ENCODE measurements around the gene RBM7.

RBM7 gene, protein sequence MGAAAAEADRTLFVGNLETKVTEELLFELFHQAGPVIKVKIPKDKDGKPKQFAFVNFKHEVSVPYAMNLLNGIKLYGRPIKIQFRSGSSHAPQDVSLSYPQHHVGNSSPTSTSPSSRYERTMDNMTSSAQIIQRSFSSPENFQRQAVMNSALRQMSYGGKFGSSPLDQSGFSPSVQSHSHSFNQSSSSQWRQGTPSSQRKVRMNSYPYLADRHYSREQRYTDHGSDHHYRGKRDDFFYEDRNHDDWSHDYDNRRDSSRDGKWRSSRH

DNA sequence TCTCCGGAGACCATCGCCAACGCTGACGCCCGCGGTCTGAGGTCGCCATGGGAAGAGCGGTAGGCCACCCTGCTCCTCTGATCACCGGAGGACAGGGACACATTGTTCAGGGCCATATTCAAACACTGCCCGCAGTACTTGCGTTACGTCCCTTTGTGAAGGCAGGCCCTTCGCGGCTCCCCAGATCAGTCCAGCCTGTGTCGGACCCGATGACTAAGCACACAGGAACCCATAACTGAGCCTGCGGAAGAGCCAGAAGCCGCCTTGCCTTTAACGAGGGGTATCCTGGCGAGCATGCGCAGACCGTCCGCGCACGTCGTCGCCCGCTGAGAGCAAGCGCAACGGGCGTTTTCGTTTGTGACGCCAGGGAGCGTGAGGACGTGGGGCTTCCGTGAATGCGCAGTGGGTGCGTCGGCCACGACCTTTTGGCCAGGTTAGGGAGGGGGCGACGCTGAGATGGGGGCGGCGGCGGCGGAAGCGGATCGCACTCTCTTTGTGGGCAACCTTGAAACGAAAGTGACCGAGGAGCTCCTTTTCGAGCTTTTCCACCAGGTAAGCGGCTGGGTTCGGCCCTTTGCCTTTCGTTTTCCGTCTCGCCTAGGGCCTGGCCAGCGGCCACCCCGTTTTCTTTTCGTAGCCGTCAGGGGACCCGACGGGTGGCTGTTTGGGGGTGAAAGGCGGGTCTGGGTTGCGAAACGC lies at the start of gene RBM7, which contains the start of gene C11orf71:
Gene RBM7 (plus strand): TSS at position 451 of the 699 bp plus-strand sequence. CDS start 6 bp downstream, at position 457.
Gene C11orf71 (minus strand): TSS at position 296 of the 699 bp plus-strand sequence. CDS start 180 bp downstream, at position 116.
- peak within 1 kb of the TSS; percentile 95 for H3K4me3 ChIP-seq (ENCODE audit: low read depth, low read length)

DNA sequence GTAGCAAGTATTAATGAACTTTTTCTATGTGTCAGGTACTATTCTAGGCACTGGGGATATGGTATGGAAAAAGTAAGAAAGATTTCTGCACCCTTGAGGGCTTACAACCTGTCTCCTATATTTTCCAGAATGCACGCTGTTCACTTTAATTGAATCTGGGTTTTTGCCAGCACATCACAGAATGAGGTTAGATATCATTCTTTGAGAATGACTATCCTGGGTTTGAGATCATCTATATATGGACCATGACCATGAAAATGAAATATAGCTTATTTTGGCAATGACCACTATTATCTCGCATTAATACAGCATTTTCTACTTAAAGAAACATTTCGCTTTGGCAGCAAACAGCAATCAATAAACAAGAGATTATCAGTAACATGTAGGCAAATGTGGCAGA lies 47.0 kb upstream of the RBM7 start:
- H3K4me3 ChIP-seq (ENCODE audit: low read depth, low read length), result no peak overlapping the region

DNA sequence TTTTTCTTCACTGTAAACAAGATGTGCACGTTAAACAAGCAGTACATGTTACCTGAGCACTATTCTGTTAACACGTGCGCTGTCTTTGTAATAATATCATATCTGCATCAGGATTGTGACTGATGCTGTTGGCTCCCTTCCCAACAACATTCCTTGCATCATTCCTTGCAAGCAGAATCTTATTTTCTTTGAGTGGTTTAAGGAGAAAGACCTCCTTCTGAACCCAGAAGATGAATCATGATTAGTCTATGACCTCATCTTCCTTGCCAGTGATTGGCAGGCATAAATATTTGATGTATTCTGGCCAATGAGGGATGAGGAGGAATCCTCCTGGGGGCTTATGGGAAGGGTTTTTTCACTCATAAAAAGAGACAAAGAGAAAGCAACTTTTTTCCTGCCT lies 46.4 kb upstream of the RBM7 start:
- H3K4me3 ChIP-seq (ENCODE audit: low read depth, low read length), result no peak overlapping the region

DNA sequence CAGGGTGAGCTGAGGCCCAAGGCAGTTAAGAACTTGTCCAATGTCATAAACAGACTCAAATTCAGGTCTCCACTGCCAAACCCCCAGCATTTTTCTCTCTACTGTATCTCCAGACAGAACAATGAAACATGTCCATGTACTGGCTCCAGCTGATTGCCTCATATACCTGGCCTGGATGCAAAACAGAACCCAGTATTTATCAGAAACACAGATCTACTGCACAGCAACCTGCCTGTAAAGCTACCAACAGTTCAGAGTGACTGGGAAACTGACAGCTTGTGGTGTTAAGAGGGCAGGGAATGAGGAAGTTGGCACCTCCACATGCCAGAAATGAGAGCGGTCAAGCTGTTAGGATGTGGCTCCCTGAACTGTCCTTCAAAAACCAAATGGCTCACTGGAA lies 41.8 kb upstream of the RBM7 start:
- H3K4me3 ChIP-seq (ENCODE audit: low read depth, low read length), result no peak overlapping the region

DNA sequence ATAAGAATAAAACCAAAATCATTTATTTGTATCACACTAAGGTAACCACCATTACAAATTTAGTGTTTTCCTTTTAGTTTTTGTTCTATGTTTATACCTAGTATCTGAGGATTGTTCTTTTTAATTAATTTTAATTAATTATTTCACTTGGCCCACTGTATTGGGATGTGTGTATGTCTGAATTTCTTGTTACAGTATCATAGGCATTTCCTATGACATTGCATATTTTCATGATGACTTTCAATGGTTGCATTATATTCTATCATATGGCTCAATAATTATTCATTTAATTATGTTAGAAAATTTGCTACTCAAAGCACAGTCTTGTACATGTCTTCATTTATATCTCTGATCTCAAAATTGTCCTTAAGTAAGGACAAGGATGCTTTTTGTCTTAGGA lies 41.1 kb upstream of the RBM7 start:
- H3K4me3 ChIP-seq (ENCODE audit: low read depth, low read length), result no peak overlapping the region

DNA sequence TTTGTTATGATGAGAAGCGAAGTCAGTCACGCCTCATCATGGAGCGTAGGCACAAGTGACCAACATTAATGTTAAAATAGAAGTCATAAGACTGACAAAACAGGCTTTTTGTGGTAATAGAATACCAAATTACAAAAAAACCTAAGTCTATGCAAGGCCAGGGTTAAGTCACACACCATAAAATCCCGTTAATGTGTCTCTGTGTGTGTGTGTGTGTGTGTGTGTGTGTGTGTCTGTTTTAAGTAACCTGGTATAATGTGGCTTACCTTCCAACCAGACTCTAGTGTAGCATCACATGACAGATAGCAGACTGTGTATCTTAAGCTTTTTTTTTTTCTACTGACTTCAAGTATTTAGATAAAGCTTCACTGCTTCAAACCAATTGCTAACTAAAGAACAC lies 38.1 kb upstream of the RBM7 start:
- no peak overlapping the region for H3K4me3 ChIP-seq (ENCODE audit: low read depth, low read length)

DNA sequence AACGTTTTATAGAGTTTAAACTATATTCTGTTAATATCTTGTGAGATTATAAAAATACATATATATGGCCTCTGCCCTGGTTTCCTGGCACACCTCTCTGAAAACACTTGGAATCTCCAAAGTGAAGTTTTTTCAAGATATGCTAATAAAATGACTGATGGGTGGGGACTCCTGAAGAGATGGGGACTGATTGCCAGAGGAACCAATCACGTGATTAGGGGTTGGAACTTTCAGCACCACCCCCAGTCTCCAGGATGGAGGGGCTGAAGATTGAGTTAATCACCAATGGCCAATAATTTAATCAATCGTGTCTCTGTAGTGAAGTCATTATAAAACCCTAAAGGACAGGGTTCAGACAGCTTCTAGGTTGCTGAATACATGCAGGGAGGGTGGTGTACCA lies 37.5 kb upstream of the RBM7 start:
- no peak overlapping the region for H3K4me3 ChIP-seq (ENCODE audit: low read depth, low read length)

DNA sequence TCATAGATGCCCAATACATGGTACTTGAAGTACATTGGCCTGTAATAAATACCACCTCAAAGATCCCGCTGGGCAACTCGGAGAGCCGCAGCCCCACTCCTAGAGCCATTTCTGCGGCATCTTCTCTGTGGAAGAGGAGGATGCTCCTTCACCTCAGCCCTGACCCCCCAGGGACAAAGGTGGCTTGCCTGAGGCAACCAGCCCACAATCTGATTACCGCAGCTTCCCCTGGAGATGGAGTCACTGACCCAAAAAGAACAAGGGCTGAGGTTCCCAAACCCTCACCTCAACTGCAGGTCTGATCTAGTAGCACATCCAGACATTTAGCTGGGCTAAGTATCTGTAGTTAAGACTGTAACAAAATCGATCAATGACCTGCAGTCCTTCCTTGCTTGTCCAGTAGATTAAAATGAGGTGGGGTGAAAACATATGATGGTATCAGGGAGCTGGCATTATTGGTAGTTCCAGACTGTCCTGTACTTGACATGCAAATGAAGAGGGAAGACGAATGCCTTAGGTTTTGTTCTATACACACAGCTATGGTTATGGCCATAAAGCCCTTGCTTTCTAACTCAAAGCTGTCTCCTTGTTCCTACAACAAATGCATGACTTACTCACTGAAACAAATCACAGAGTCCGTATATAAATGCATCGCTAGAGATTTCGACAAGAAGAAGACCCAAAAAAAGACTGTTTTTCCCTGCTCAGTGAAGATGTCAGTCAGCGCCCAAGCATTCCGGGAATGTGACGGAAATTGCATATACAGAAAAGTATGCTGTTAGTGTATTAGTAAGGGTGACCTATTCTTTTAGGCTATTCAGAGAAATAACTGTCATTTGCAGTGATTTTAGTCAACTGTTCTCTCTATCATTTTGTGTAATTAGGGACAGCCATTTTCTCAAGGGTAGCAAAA lies 33.9 kb upstream of the RBM7 start:
- no peak overlapping the region for H3K4me3 ChIP-seq (ENCODE audit: low read depth, low read length)

DNA sequence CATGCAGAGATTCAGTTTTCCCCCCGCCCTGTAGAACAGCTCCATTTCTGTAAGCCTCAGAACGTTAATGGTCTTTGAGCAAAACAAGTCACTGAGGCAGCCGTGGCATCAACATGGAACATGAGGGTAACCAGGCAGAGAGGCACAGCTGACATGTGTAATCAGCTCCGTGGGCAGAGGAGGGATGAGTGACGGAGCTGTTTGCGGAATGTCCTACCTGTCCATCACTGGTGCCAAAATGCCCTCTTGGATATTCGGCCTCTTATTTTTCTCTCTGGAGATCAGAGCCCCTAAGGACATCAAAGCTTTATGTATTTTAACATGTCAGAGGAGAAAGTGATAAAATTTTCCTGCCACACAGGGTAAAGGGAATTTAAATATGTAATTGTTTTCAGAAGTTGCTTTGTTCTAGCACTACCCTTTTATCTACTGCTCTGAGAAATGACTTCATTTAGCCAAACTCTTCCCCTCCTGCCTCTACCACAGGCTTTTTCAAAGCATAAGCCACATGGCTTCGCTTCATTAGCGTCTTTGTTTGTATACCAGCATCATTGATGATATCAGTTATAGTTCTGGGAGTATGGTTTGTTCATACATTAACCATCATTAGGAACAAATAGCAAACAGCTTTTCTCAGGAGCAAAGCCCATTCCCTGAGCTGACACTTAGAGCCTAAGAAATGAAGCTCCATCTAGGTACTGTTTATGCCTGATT lies 33.1 kb upstream of the RBM7 start:
- no peak overlapping the region for H3K4me3 ChIP-seq (ENCODE audit: low read depth, low read length)

DNA sequence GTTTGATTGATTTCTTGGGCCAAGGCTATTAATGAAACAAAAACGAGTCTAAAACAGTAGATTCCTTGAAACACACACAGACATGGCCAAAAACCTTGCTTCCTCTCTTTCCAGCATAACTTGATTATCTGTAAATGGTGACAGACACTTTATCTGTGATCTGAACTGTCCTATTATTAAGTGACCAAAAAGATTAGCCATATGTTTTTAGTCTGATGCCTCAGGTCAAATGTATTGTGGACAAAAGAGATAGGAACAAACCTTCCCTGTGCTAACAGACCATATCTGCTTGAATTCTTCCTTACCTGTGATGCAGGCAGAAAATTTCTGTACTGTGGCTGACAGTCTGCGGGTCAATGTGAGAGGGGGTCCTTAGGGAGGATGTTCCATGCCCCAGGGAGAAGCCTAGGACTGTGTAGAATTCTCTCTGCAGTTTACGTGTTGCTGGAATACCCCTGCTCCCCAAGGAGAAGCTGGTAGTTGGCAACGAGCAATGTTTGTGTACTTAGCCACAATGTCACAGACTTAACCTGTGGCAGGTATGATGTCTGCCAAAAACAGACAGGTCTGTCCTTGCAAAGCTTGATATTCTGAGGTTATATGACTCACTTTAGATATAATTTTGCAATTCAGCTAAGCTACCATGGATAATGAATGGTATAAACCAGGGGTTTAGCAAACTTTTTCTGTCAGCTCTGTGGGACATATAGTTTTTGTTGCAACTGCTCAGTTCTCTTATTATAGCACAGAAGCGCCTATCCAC lies 31.4 kb upstream of the RBM7 start:
- H3K4me3 ChIP-seq (ENCODE audit: low read depth, low read length), result no peak overlapping the region

DNA sequence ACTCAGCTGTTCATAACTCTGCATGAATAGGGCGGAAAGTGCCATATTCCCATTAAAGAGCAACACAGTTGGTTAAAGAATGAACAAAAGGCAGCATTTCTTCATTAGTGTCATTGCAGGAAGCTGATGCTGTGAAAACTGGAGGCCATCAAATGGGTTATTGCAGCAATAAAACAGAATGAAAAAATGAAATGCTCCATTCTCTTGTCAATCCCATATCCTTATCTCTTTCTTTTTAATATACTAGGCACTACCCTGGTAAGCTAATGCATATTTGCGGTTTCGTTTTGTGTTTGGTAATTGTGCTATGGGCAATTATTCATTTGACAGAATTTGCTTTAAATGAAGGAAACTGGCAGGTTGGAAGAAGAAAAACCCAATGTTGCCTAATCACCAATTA lies 25.4 kb upstream of the RBM7 start:
- no peak overlapping the region for H3K4me3 ChIP-seq (ENCODE audit: low read depth, low read length)

DNA sequence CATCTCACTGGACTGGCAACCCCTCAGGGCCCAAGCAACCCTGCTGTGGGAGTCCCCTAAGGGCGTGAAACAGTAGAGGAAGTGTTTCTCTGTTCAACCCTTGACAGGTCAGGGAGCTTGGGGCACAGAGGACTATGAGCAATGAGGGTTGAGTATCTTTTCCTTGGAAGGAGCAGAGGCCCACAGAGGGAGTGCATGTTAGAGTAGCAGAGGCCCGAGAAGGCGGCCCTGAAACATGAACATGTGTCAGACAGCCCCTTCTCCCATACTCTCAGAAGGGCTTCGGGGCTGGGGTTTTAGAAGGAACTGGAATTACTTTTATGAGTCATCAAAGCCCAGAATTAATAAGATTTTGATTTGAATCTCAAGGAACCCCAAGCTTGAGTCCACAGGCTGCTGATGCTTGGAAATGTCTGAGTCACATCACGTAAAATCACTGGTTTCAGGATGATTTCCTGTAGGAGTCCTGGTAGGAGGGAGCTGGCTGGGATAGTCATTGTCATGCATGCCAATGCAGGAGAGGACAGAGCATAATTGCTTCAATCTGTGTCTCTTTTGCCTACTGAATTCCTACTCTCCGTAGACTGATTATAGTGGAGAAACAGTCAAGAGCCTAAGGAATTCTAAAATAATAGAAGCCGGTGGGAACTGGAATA lies 22.7 kb upstream of the RBM7 start:
- H3K4me3 ChIP-seq (ENCODE audit: low read depth, low read length), result no peak overlapping the region

DNA sequence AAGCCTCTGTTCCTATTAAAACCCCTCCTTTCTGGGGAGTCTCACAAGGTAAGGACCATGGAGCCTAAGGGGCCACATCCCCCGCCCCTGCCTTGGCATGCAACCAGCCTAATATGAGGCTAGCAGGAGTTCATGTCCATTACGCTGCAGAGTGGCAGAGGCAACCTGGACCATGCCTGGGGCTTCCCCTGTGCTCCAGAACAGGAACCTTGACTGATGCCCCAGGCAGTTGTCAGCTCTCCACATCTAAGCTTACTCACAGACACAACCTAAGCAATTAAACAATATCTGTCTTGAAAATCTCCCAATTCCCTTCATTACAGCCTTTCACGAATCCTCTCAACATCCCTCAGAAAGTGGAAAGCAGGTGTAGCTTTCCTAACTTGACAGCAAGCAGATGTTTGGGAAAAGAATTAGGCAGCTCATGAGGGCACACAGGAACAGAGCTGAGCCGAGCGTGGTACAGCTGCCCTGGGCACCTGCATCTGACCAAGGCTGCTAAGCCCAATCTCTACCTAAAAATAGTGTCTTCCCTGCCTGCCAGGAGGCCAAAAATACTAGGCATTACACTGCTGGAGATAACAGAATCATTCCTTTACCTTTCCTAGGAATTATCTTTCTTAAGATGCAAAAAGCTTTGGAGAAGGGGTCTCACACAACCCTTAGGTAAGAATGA lies 20.9 kb upstream of the RBM7 start:
- no peak overlapping the region for H3K4me3 ChIP-seq (ENCODE audit: low read depth, low read length)

DNA sequence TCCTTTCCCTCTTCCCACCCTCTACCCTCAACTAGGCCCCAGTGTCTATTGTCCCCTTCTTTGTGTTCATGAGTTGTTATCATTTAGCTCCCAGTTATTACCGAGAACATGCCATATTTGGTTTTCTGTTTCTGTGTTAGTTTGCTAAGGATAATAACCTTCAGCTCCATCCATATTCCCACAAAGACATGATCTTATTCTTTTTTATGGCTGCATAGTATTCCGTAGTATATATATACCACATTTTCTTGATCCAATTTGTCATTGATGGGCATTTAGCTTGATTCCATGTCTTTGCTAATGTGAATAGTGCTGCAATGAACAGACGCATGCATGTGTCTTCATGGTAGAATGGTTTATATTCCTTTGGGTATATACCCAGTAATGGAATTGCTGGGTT lies 18.0 kb upstream of the RBM7 start:
- no peak overlapping the region for H3K4me3 ChIP-seq (ENCODE audit: low read depth, low read length)

DNA sequence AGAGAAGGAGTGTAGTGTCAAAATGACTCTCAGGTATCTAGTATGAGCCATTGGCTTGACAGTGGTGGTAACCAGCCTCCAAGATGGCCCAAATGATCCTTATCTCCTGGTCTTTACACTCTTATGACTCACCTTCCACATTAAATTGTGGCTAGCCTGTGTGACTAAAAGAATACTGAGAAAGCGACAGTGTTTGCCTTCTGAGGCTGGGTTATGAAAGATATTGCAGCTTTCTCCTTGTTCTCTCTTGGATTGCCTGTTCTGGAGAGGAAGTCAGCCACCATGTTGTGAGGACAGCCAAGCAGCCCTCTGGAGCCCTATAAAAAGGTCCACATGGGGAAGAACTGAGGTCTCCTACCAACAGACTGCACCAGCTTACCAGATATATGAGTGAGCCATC lies 16.0 kb upstream of the RBM7 start:
- no peak overlapping the region for H3K4me3 ChIP-seq (ENCODE audit: low read depth, low read length)

DNA sequence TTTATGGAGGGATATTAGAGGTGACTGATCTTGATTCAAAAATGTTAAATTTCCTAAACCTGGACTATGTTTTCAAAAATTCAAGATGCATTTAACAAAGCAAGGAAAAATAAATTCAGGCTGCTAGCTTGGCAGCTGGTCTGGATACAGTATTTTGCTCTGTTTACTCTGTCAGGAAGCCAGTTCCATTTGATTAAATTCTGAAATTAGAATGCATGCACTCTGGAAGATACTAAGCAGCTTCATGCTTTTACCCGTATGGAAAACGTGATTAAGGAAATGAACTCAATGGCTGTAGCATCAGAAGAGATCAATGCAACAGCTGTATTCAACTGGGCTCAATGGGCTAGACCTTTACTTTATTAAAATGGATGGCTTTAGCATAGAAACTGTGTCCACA lies 14.3 kb upstream of the RBM7 start:
- H3K4me3 ChIP-seq (ENCODE audit: low read depth, low read length), result no peak overlapping the region

DNA sequence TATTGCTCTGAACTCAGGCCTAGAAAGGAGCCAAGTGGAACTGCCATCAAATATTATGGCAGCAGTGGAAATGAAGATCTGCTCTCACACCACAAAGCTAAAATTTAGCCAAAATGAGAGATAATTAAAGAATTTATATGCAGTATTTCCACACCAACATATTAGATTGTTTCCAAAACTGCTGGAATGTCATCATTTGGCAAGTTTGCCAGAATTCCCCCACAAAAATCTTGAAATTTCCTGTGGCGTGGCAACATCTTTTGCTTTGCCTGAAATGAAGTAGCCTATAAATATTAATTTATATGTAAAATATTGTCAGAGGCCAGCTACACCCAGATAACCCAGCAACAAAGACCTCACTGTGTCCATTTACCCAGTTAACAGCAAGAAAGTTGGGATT lies 13.9 kb upstream of the RBM7 start:
- H3K4me3 ChIP-seq (ENCODE audit: low read depth, low read length), result no peak overlapping the region

DNA sequence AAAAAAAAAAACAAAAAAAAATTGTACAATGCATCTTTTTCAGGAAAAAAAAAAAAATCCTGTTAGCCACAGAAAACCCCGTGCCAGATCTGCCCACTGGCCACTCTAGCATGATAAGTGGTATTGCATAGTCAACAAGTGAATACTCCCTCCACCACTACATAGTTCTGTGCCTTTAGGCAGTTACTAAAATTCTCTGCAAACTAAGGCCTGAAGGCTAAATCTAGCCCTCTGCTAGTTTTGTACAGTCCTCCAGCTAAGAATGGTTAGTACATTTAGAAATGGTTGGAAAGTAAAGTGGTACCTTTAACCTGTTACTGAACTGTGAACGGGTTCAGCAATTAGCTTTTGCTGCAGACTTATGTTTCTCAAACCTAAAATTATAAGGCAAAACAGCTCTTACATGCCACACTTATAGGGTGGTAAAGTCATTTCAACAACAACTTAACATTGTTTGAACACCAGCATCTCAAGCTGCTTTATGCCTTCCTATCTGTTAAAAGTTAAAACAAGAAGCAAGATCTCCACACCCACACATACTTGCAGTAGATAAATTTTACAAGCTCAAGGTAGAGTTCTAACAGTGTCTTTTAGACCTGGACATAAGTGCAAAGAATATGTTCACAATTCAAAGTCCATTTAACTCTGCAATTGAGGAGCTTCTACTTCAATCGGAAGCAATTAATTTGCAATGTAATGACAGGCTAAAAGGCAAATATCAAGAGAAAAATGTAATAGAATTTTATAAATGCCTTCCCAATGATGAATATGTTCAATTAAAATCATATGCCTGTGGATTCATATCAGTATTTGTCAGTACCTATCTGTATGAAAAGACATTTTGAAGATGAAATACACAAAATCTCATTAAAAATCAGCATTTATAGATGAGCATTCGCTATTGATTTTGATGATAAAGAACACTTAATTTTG lies 7.5 kb upstream of the RBM7 start:
- H3K4me3 ChIP-seq (ENCODE audit: low read depth, low read length), result no peak overlapping the region

Measured in iPS-11a (cell line).